ENCODE data around the gene APBB2.

- TF ChIP-seq EZH2 (IDR thresholded peaks at IDR 0.05; ENCODE audit: insufficient read depth, poor library complexity, severe bottlenecking): no peak
- no peak for TF ChIP-seq EZH2phosphoT487 (IDR thresholded peaks at IDR 0.05; ENCODE audit: insufficient read depth, low read depth)
These were observed 428.6 kb downstream of the APBB2 start for GRCh38 chr4:40785727-40786126.
